HepG2 (cell line): Measurements from ENCODE around the gene TRDN.

Source experiments
- JUN ChIP-seq: sonication (generic); formaldehyde crosslinking; IDR thresholded peaks from 2 replicates; pipeline ENCODE4 v1.4.0; 2020; ENCODE audit warnings: mild to moderate bottlenecking, missing genetic modification reagents
- MTA3 ChIP-seq: sonication (generic); formaldehyde crosslinking; IDR thresholded peaks from 2 replicates; pipeline ENCODE4 v1.4.0; 2020; ENCODE audit warnings: missing genetic modification reagents
- POLR2A ChIP-seq, 2 experiments: IDR thresholded peaks; 2 replicates each; pipeline ENCODE4 v1.6.1; 2011; ENCODE audit warnings: low read depth in 2 of 2, low read length in 2 of 2, mild to moderate bottlenecking in 1 of 2, moderate library complexity in 1 of 2; ENCODE audit not compliant: insufficient read depth in 1 of 2
- POLR2G ChIP-seq: fragments of 200-400 bp; formaldehyde crosslinking; IDR thresholded peaks from 2 replicates; pipeline ENCODE4 v1.6.1; 2018; ENCODE audit warnings: mild to moderate bottlenecking, low read depth, low read length, moderate library complexity
- SMAD3 ChIP-seq: sonication (generic); formaldehyde crosslinking; IDR thresholded peaks from 2 replicates; pipeline ENCODE4 v1.4.0; 2020; ENCODE audit warnings: missing genetic modification reagents
- ZBTB33 ChIP-seq: sonication (generic); formaldehyde crosslinking; IDR thresholded peaks from 2 replicates; pipeline ENCODE4 v1.4.0; 2020; ENCODE audit warnings: missing genetic modification reagents
- TF ChIP-seq, protein P1 (sequence below): sonication (generic); formaldehyde crosslinking; IDR thresholded peaks from 2 replicates; pipeline ENCODE4 v1.5.0; 2020; ENCODE audit warnings: mild to moderate bottlenecking, missing genetic modification reagents, moderate library complexity
- TF ChIP-seq, protein P2 (sequence below): sonication (generic); formaldehyde crosslinking; IDR thresholded peaks from 2 replicates; pipeline ENCODE4 v1.5.1; 2020; ENCODE audit warnings: mild to moderate bottlenecking, moderate library complexity, missing genetic modification reagents
- TF ChIP-seq, protein P3 (sequence below): sonication (generic); formaldehyde crosslinking; IDR thresholded peaks from 2 replicates; pipeline ENCODE4 v1.4.0; 2020; ENCODE audit warnings: missing genetic modification reagents, borderline replicate concordance

- TF ChIP-seq JUN (CRISPR knock-in tag), result no peak
- no peak for TF ChIP-seq MTA3 (CRISPR knock-in tag)
- TF ChIP-seq, protein P1, sequence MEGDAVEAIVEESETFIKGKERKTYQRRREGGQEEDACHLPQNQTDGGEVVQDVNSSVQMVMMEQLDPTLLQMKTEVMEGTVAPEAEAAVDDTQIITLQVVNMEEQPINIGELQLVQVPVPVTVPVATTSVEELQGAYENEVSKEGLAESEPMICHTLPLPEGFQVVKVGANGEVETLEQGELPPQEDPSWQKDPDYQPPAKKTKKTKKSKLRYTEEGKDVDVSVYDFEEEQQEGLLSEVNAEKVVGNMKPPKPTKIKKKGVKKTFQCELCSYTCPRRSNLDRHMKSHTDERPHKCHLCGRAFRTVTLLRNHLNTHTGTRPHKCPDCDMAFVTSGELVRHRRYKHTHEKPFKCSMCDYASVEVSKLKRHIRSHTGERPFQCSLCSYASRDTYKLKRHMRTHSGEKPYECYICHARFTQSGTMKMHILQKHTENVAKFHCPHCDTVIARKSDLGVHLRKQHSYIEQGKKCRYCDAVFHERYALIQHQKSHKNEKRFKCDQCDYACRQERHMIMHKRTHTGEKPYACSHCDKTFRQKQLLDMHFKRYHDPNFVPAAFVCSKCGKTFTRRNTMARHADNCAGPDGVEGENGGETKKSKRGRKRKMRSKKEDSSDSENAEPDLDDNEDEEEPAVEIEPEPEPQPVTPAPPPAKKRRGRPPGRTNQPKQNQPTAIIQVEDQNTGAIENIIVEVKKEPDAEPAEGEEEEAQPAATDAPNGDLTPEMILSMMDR, result no peak
- TF ChIP-seq POLR2G, result no peak
- TF ChIP-seq ZBTB33 (CRISPR knock-in tag), result no peak
- TF ChIP-seq, protein P2, sequence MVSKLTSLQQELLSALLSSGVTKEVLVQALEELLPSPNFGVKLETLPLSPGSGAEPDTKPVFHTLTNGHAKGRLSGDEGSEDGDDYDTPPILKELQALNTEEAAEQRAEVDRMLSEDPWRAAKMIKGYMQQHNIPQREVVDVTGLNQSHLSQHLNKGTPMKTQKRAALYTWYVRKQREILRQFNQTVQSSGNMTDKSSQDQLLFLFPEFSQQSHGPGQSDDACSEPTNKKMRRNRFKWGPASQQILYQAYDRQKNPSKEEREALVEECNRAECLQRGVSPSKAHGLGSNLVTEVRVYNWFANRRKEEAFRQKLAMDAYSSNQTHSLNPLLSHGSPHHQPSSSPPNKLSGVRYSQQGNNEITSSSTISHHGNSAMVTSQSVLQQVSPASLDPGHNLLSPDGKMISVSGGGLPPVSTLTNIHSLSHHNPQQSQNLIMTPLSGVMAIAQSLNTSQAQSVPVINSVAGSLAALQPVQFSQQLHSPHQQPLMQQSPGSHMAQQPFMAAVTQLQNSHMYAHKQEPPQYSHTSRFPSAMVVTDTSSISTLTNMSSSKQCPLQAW (CRISPR knock-in tag), result no peak
- TF ChIP-seq, protein P3, sequence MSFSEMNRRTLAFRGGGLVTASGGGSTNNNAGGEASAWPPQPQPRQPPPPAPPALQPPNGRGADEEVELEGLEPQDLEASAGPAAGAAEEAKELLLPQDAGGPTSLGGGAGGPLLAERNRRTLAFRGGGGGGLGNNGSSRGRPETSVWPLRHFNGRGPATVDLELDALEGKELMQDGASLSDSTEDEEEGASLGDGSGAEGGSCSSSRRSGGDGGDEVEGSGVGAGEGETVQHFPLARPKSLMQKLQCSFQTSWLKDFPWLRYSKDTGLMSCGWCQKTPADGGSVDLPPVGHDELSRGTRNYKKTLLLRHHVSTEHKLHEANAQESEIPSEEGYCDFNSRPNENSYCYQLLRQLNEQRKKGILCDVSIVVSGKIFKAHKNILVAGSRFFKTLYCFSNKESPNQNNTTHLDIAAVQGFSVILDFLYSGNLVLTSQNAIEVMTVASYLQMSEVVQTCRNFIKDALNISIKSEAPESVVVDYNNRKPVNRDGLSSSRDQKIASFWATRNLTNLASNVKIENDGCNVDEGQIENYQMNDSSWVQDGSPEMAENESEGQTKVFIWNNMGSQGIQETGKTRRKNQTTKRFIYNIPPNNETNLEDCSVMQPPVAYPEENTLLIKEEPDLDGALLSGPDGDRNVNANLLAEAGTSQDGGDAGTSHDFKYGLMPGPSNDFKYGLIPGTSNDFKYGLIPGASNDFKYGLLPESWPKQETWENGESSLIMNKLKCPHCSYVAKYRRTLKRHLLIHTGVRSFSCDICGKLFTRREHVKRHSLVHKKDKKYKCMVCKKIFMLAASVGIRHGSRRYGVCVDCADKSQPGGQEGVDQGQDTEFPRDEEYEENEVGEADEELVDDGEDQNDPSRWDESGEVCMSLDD, result no peak
- TF ChIP-seq POLR2A (IDR thresholded peaks at IDR 0.05; ENCODE audit: insufficient read depth in 1 of 2, low read depth in 2 of 2, low read length in 2 of 2), result no peak
- TF ChIP-seq SMAD3 (CRISPR knock-in tag), result no peak
These were observed 42.0 kb downstream of the TRDN start for GRCh38 chr6:123594776-123595175.
